Muscle layer of duodenum (tissue), 2 donors: ENCODE results near the gene NISCH.
A peak's percentile ranks its signal among the peaks of the same experiment; 100 is the strongest.

ENCODE experiments used
- H3K27ac ChIP-seq: one replicate; pipeline ENCODE4 v1.7.0; 2013; ENCODE audit warnings: mild to moderate bottlenecking, low read length
- H3K27me3 ChIP-seq: one replicate; pipeline ENCODE4 v1.7.0; 2013; ENCODE audit warnings: low read depth, mild to moderate bottlenecking, control low read depth, low read length
- H3K36me3 ChIP-seq, 2 donors: one replicate each; pipeline ENCODE4 v1.7.0; 2013; ENCODE audit warnings: low read length in 2 of 2, control low read depth in 1 of 2, mild to moderate bottlenecking in 1 of 2; ENCODE audit not compliant: insufficient read depth in 2 of 2, control insufficient read depth in 1 of 2
- H3K4me1 ChIP-seq, 2 donors: one replicate each; pipeline ENCODE4 v1.7.0; 2013; ENCODE audit warnings: low read length in 2 of 2, mild to moderate bottlenecking in 2 of 2, control low read depth in 1 of 2, moderate library complexity in 1 of 2; ENCODE audit not compliant: insufficient read depth in 2 of 2, control insufficient read depth in 1 of 2
- H3K4me3 ChIP-seq, 2 donors: one replicate each; pipeline ENCODE4 v1.7.0; 2013; ENCODE audit warnings: low read length in 2 of 2, low read depth in 1 of 2, mild to moderate bottlenecking in 1 of 2
- H3K9me3 ChIP-seq, 2 donors: one replicate each; pipeline ENCODE4 v1.7.0; 2013; ENCODE audit warnings: low read length in 2 of 2, control low read depth in 1 of 2, mild to moderate bottlenecking in 1 of 2; ENCODE audit not compliant: control insufficient read depth in 1 of 2
- donor health status: healthy.

Gene NISCH

GRCh38 chr3:52443791-52444687, 11.4 kb upstream of the NISCH start:
- Histone ChIP-seq H3K27me3 (no peaks in the 10 kb centered on the region), H3K27ac (no peak overlapping the region), H3K9me3 (no peaks in the 10 kb centered on the region), H3K36me3 (no peaks in the 10 kb centered on the region), H3K4me1 (peaks cover 0 to 13% of the 10 kb centered on the region in 2 donors), H3K4me3 (peak overlapping the region in 1 of 2 donors; percentile 2)

GRCh38 chr3:52444860-52445793, 10.3 kb upstream of the NISCH start, which contains the start of gene SEMA3G:
TSS of gene SEMA3G (minus strand) at chr3:52445103. CDS start at chr3:52445027, 76 bp downstream.
- H3K36me3 ChIP-seq, result no peaks in the 10 kb centered on the region
- no peaks in the 10 kb centered on the region for H3K9me3 ChIP-seq
- no peak within 1 kb of the TSS for H3K27ac ChIP-seq
- H3K4me3 ChIP-seq, result peak within 1 kb of the TSS in 1 of 2 donors; percentile 32
- H3K4me1 ChIP-seq, result peaks cover 0 to 13% of the 10 kb centered on the region in 2 donors
- no peaks in the 10 kb centered on the region for H3K27me3 ChIP-seq

- no peaks in the 10 kb centered on the region for H3K9me3 ChIP-seq
- H3K4me3 ChIP-seq, result no peak overlapping the region
- no peaks in the 10 kb centered on the region for H3K27me3 ChIP-seq
- H3K36me3 ChIP-seq, result no peaks in the 10 kb centered on the region
- peaks cover 0 to 13% of the 10 kb centered on the region in 2 donors for H3K4me1 ChIP-seq
- H3K27ac ChIP-seq, result no peak overlapping the region
Observed at GRCh38 chr3:52446042-52446441, 9.4 kb upstream of the NISCH start.

GRCh38 chr3:52446631-52447511, 8.5 kb upstream of the NISCH start:
- Histone ChIP-seq H3K36me3 (no peaks in the 10 kb centered on the region), H3K4me1 (peaks cover 0 to 13% of the 10 kb centered on the region in 2 donors), H3K9me3 (no peaks in the 10 kb centered on the region), H3K27me3 (no peaks in the 10 kb centered on the region), H3K27ac (no peak overlapping the region), H3K4me3 (no peak overlapping the region)

GRCh38 chr3:52447512-52448355, 7.7 kb upstream of the NISCH start:
- no peaks in the 10 kb centered on the region for H3K27me3 ChIP-seq
- H3K36me3 ChIP-seq, result no peaks in the 10 kb centered on the region
- H3K4me3 ChIP-seq, result no peak overlapping the region
- peaks cover 0 to 13% of the 10 kb centered on the region in 2 donors for H3K4me1 ChIP-seq
- H3K9me3 ChIP-seq, result no peaks in the 10 kb centered on the region
- no peak overlapping the region for H3K27ac ChIP-seq

- peaks cover 0 to 17% of the 10 kb centered on the region in 2 donors for H3K4me1 ChIP-seq
- H3K4me3 ChIP-seq, result no peak overlapping the region
- H3K27me3 ChIP-seq, result no peaks in the 10 kb centered on the region
- no peaks in the 10 kb centered on the region for H3K36me3 ChIP-seq
- H3K9me3 ChIP-seq, result no peaks in the 10 kb centered on the region
- no peak overlapping the region for H3K27ac ChIP-seq
Observed at GRCh38 chr3:52450489-52451236, 4.7 kb upstream of the NISCH start.

GRCh38 chr3:52451237-52452083, 3.9 kb upstream of the NISCH start:
- Histone ChIP-seq H3K27ac (no peak overlapping the region), H3K36me3 (no peaks in the 10 kb centered on the region), H3K4me1 (peaks cover 0 to 18% of the 10 kb centered on the region in 2 donors), H3K27me3 (no peaks in the 10 kb centered on the region), H3K4me3 (no peak overlapping the region), H3K9me3 (no peaks in the 10 kb centered on the region)

GRCh38 chr3:52452126-52452525, 3.3 kb upstream of the NISCH start:
- H3K4me1 ChIP-seq, result peaks cover 0 to 19% of the 10 kb centered on the region in 2 donors
- no peaks in the 10 kb centered on the region for H3K9me3 ChIP-seq
- no peak overlapping the region for H3K27ac ChIP-seq
- no peak overlapping the region for H3K4me3 ChIP-seq
- no peaks in the 10 kb centered on the region for H3K27me3 ChIP-seq
- no peaks in the 10 kb centered on the region for H3K36me3 ChIP-seq

GRCh38 chr3:52452570-52453221, 2.7 kb upstream of the NISCH start:
- Histone ChIP-seq H3K36me3 (peaks cover 0 to 3% of the 10 kb centered on the region in 2 donors), H3K27ac (no peak overlapping the region), H3K9me3 (no peaks in the 10 kb centered on the region), H3K4me3 (no peak overlapping the region), H3K4me1 (peaks cover 0 to 19% of the 10 kb centered on the region in 2 donors), H3K27me3 (no peaks in the 10 kb centered on the region)
